ENCODE results near the gene NDUFS5. TPM values are rescaled to one million over a fixed set of nuclear protein-coding genes. Genes with fewer than 3 reads are reported as not detected.
A peak's percentile ranks its signal among the peaks of the same experiment; 100 is the strongest.
"Not testable (repeated sequence)": the region's sequence is repeated elsewhere in the genome, so short reads cannot be mapped to it uniquely, and the experiment has no call there.

The NDUFS5 gene
- polyA plus RNA-seq, 1 of the 3 experiments (the other 2 are of a cell fraction), result 881 TPM

GRCh38 chr1:39006726-39007645 is 19.2 kb upstream of the NDUFS5 start:
- H2AFZ ChIP-seq (ENCODE audit: low read depth), result no peak overlapping the region
- no peak overlapping the region for H3K4me2 ChIP-seq
- CTCF ChIA-PET, result no interaction called here
- TF ChIP-seq CTCF (IDR thresholded peaks at IDR 0.05) (peak; percentile 18; the same call in 1 of the 2 replicates), FOXJ3 (CRISPR knock-in tag; IDR thresholded peaks at IDR 0.05) (no peak), MXI1 (IDR thresholded peaks at IDR 0.05; ENCODE audit: low read depth, low read length) (no peak), RXRA (IDR thresholded peaks at IDR 0.05; ENCODE audit: borderline replicate concordance, low read depth) (no peak), MAX (IDR thresholded peaks at IDR 0.05; ENCODE audit: low read depth) (no peak), IRF3 (IDR thresholded peaks at IDR 0.05; ENCODE audit: low read depth, low read length) (no peak)
- H3F3A ChIP-seq (replicated peaks; ENCODE audit: insufficient read depth), result peaks cover 29% of the 10 kb centered on the region
- H3K36me3 ChIP-seq (replicated peaks in 1 of 2; ENCODE audit: control insufficient read depth in 1 of 2, insufficient read depth in 2 of 2, low read length in 1 of 2), result peaks cover 57 to 77% of the 10 kb centered on the region in 2 experiments
- no peaks in the 10 kb centered on the region for H3K9me3 ChIP-seq
- no peak overlapping the region for H3K9ac ChIP-seq
- no peak overlapping the region for H3K4me3 ChIP-seq (ENCODE audit: low read depth in 2 of 2, low read length in 1 of 2)
- H3K27ac ChIP-seq (ENCODE audit: low read depth in 2 of 2, low read length in 1 of 2), result no peak overlapping the region
- H3K9me2 ChIP-seq, result no peaks in the 10 kb centered on the region
- 95% methylated on average over 13 of the region's 13 CpGs for WGBS (ENCODE audit: low lambda C conversion rate)
- POLR2A ChIA-PET, result interaction anchor here (0.6 kb wide), 2 partner anchors 20 to 38 kb away, joined by 3 to 4 read pairs; no protein-coding TSS in a partner anchor
- H4K20me1 ChIP-seq (ENCODE audit: insufficient read depth), result peaks cover 20% of the 10 kb centered on the region
- H3K27me3 ChIP-seq (ENCODE audit: insufficient read depth), result no peaks in the 10 kb centered on the region
- H3K4me1 ChIP-seq (ENCODE audit: control insufficient read depth in 1 of 2, insufficient read depth in 2 of 2, low read depth in 1 of 2, low read length in 1 of 2), result no peaks in the 10 kb centered on the region
- DNase-seq, result no peak
- peaks cover 22% of the 10 kb centered on the region for H3K79me2 ChIP-seq (ENCODE audit: insufficient read depth)

- H3K9ac ChIP-seq; H3K9me2 ChIP-seq; H3K27me3 ChIP-seq (ENCODE audit: insufficient read depth); POLR2A ChIA-PET; H3K9me3 ChIP-seq; H3K36me3 ChIP-seq (replicated peaks in 1 of 2; ENCODE audit: control insufficient read depth in 1 of 2, insufficient read depth in 2 of 2, low read length in 1 of 2); H2AFZ ChIP-seq (ENCODE audit: low read depth); CTCF ChIA-PET; H3K4me1 ChIP-seq (ENCODE audit: control insufficient read depth in 1 of 2, insufficient read depth in 2 of 2, low read depth in 1 of 2, low read length in 1 of 2); H4K20me1 ChIP-seq (ENCODE audit: insufficient read depth); H3K27ac ChIP-seq (ENCODE audit: low read depth in 2 of 2, low read length in 1 of 2); H3F3A ChIP-seq (replicated peaks; ENCODE audit: insufficient read depth); H3K4me3 ChIP-seq (ENCODE audit: low read depth in 2 of 2, low read length in 1 of 2); DNase-seq; H3K4me2 ChIP-seq; H3K79me2 ChIP-seq (ENCODE audit: insufficient read depth): not testable (repeated sequence)
- WGBS (ENCODE audit: low lambda C conversion rate), result 93% methylated on average over 5 of the region's 8 CpGs
Measured at GRCh38 chr1:39014956-39015355, 11.2 kb upstream of the NDUFS5 start.

Measured in SK-N-SH (cell line).